GM23338 (cell line): Measurements from ENCODE around the gene DCDC2. TPM values are rescaled to one million over a fixed set of nuclear protein-coding genes. Genes with fewer than 3 reads are reported as not detected.

Experiments
- ATAC-seq: fragments of 200-7000 bp; cut with Tn5 transposase; 3 replicates; pipeline ENCODE4 v1.9.1; 2020
- DNase-seq: peaks from one replicate; pipeline ENCODE4 v3.0.0-alpha.2; 2015; ENCODE audit warnings: low spot score
- H2AFZ ChIP-seq: fragments of 200-600 bp; sonication (generic); 2 replicates; pipeline ENCODE4 v1.8.0; 2016; ENCODE audit warnings: antibody characterized with exemption, mild to moderate bottlenecking, moderate library complexity
- H3F3A ChIP-seq: fragments of 200-600 bp; sonication (generic); replicated peaks from 2 replicates; pipeline ENCODE4 v1.8.0; 2017; ENCODE audit warnings: antibody characterized with exemption, mixed run types, low read depth
- H3K27ac ChIP-seq: fragments of 200-600 bp; sonication (generic); 2 replicates; pipeline ENCODE4 v1.6.1; 2016; ENCODE audit warnings: low read depth
- H3K27me3 ChIP-seq: fragments of 200-600 bp; sonication (generic); 2 replicates; pipeline ENCODE4 v1.8.0; 2016; ENCODE audit warnings: mild to moderate bottlenecking, mixed run types, moderate library complexity; ENCODE audit not compliant: insufficient read depth
- H3K36me3 ChIP-seq: fragments of 200-600 bp; sonication (generic); 2 replicates; pipeline ENCODE4 v1.8.0; 2016; ENCODE audit warnings: mild to moderate bottlenecking; ENCODE audit not compliant: insufficient read depth
- H3K4me1 ChIP-seq: fragments of 200-600 bp; sonication (generic); 2 replicates; pipeline ENCODE4 v1.8.0; 2016; ENCODE audit warnings: mild to moderate bottlenecking, moderate library complexity; ENCODE audit not compliant: insufficient read depth
- H3K4me2 ChIP-seq: fragments of 200-600 bp; sonication (generic); 2 replicates; pipeline ENCODE4 v1.7.1; 2017; ENCODE audit warnings: mixed run types
- H3K4me3 ChIP-seq: fragments of 200-600 bp; sonication (generic); 2 replicates; pipeline ENCODE4 v1.6.1; 2016; ENCODE audit warnings: mixed run types
- H3K79me2 ChIP-seq: fragments of 200-600 bp; sonication (generic); replicated peaks from 2 replicates; pipeline ENCODE4 v1.8.0; 2017; ENCODE audit warnings: mild to moderate bottlenecking; ENCODE audit not compliant: insufficient read depth
- H3K9me2 ChIP-seq: fragments of 200-600 bp; sonication (generic); 2 replicates; pipeline ENCODE4 v1.8.0; 2017; ENCODE audit not compliant: insufficient read depth
- H4K20me1 ChIP-seq: fragments of 200-600 bp; sonication (generic); replicated peaks from 2 replicates; pipeline ENCODE4 v1.8.0; 2017; ENCODE audit warnings: mild to moderate bottlenecking; ENCODE audit not compliant: insufficient read depth
- H3K27ac Mint-ChIP-seq: 2 replicates; pipeline ENCODE4 v1.8.0; 2020; ENCODE audit warnings: inconsistent platforms, mild to moderate bottlenecking, moderate library complexity, mixed read lengths
- H3K27me3 Mint-ChIP-seq: 3 replicates; pipeline ENCODE4 v1.8.0; 2022; ENCODE audit warnings: low read depth, mild to moderate bottlenecking, moderate library complexity, mixed read lengths, inconsistent platforms; ENCODE audit not compliant: insufficient read depth, poor library complexity
- H3K36me3 Mint-ChIP-seq: 3 replicates; pipeline ENCODE4 v1.8.0; 2021; ENCODE audit warnings: low read depth, mild to moderate bottlenecking, inconsistent platforms, moderate library complexity, mixed read lengths
- H3K4me1 Mint-ChIP-seq: 3 replicates; pipeline ENCODE4 v1.8.0; 2020; ENCODE audit warnings: mild to moderate bottlenecking, inconsistent platforms, mixed read lengths
- H3K4me3 Mint-ChIP-seq: 3 replicates; pipeline ENCODE4 v1.8.0; 2021; ENCODE audit warnings: moderate library complexity, mild to moderate bottlenecking, inconsistent platforms, mixed read lengths
- H3K9me3 Mint-ChIP-seq: 3 replicates; pipeline ENCODE4 v1.8.0; 2020; ENCODE audit warnings: moderate library complexity, mild to moderate bottlenecking, inconsistent platforms, mixed read lengths
- CREB1 ChIP-seq: fragments of 250-450 bp; sonication (Bioruptor Pico); IDR thresholded peaks from 2 replicates; pipeline ENCODE4 v1.5.0; 2020; ENCODE audit warnings: low read depth, mild to moderate bottlenecking, moderate library complexity
- JUNB ChIP-seq: IDR thresholded peaks from one replicate; pipeline ENCODE4 v1.6.1; 2016; ENCODE audit warnings: antibody characterized with exemption; ENCODE audit not compliant: unreplicated experiment
- NANOG ChIP-seq: IDR thresholded peaks from 2 replicates; pipeline ENCODE4 v1.6.1; 2016; ENCODE audit warnings: antibody characterized with exemption, borderline replicate concordance
- POLR2AphosphoS5 ChIP-seq: IDR thresholded peaks from 2 replicates; pipeline ENCODE4 v1.6.1; 2016; ENCODE audit warnings: antibody characterized with exemption, low read depth
- STAT1 ChIP-seq: IDR thresholded peaks from one replicate; pipeline ENCODE4 v1.6.1; 2016; ENCODE audit warnings: antibody characterized with exemption; ENCODE audit not compliant: unreplicated experiment
- polyA plus RNA-seq: library from polyadenylated mRNA; unstranded; fragments of >200 nt; fragmentation: Nextera tagmentation; extraction: Ambion mirVana; gene quantifications from 2 replicates; pipeline ENCODE4 v1.2.1, GENCODE V29; 2016
- total RNA-seq: library from RNA; depleted of rRNA; stranded (reverse); fragments of >200 nt; shearing (Covaris generic); gene quantifications from 2 replicates; pipeline ENCODE4 v1.2.3, GENCODE V29; 2014
- TF ChIP-seq, protein P1 (sequence below): IDR thresholded peaks from 2 replicates; pipeline ENCODE4 v1.6.1; 2016; ENCODE audit warnings: antibody characterized with exemption
- TF ChIP-seq, protein P2 (sequence below): fragments of 250-450 bp; sonication (Bioruptor Pico); IDR thresholded peaks from 2 replicates; pipeline ENCODE4 v1.5.0; 2020; ENCODE audit warnings: mild to moderate bottlenecking, moderate library complexity
- TF ChIP-seq, protein P3 (sequence below): IDR thresholded peaks from one replicate; pipeline ENCODE4 v1.6.1; 2018; ENCODE audit warnings: antibody characterized with exemption; ENCODE audit not compliant: unreplicated experiment

Gene DCDC2
- total and polyA plus RNA-seq, 2 experiments from 2014 or later, result 0.59 to 0.79 TPM

DNA sequence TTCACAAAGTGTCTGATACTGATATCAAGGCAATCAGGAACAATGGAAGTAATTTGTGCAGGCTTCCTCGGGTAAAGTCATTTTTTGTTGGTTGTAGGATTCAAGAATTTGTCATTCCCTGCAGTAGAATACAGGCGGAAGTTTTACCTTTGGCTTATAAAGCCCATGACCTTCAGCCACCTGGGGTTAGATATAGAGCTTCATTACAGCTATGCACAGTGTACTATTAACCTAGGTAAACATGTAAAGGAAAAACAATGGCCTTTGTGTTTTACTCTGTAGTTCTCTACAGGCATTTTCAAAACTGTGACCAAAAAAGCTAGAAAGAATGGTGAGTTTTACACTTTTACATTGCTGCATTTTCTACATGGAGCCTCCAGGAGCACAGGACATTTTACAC is 116.9 kb downstream of the DCDC2 start (continued):
- TF ChIP-seq, protein P1, sequence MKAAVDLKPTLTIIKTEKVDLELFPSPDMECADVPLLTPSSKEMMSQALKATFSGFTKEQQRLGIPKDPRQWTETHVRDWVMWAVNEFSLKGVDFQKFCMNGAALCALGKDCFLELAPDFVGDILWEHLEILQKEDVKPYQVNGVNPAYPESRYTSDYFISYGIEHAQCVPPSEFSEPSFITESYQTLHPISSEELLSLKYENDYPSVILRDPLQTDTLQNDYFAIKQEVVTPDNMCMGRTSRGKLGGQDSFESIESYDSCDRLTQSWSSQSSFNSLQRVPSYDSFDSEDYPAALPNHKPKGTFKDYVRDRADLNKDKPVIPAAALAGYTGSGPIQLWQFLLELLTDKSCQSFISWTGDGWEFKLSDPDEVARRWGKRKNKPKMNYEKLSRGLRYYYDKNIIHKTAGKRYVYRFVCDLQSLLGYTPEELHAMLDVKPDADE, result no peak

DNA sequence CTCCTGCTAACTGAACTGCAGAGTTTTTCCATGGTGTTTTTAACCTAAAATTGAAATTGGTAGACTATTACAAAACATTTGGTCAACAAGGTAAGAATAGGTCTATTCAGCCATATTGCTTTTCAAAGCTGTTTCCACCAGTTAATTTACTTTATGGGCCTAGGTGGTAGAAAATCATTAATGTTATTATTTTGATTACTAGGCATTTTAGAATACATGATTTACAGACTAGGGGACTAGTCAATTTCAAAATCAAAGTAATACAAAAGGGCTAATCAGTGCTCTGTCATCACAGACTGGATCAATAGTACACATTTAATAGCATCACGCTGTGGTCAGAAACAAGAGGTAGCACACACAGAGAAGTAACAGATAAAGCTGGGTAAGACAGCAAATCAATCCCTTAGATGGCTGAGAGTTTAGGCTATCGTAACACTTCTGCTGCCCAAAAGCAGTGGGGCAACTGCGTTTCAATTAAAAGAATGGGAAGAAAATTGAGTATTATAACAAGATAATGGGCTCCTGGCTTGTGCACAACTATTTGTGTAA is 117.4 kb downstream of the DCDC2 start:
- Histone ChIP-seq H3K36me3 (no peaks in the 10 kb centered on the region), H3K27ac (no peak overlapping the region), H3K4me3 (no peak overlapping the region), H2AFZ (no peak overlapping the region), H3K4me1 (0 out of 2 replicates have a peak, but pooled peaks cover 6% of the 10 kb centered on the region), H3K4me2 (no peak overlapping the region), H3K9me2 (no peaks in the 10 kb centered on the region), H3K79me2 (no peaks in the 10 kb centered on the region), H4K20me1 (no peaks in the 10 kb centered on the region), H3K27me3 (no peaks in the 10 kb centered on the region), H3F3A (no peaks in the 10 kb centered on the region)
- no peak overlapping the region for H3K27ac Mint-ChIP-seq
- no peak overlapping the region for H3K4me3 Mint-ChIP-seq
- ATAC-seq (no peak), DNase-seq (no peak)
- H3K4me1 Mint-ChIP-seq, result peaks cover under 1% of the 10 kb centered on the region; the same call in 2 of the 3 replicates
- H3K27me3 Mint-ChIP-seq, result peaks cover 16% of the 10 kb centered on the region
- TF ChIP-seq JUNB (no peak), CREB1 (no peak), STAT1 (no peak), NANOG (no peak), POLR2AphosphoS5 (no peak)
- TF ChIP-seq, protein P2, sequence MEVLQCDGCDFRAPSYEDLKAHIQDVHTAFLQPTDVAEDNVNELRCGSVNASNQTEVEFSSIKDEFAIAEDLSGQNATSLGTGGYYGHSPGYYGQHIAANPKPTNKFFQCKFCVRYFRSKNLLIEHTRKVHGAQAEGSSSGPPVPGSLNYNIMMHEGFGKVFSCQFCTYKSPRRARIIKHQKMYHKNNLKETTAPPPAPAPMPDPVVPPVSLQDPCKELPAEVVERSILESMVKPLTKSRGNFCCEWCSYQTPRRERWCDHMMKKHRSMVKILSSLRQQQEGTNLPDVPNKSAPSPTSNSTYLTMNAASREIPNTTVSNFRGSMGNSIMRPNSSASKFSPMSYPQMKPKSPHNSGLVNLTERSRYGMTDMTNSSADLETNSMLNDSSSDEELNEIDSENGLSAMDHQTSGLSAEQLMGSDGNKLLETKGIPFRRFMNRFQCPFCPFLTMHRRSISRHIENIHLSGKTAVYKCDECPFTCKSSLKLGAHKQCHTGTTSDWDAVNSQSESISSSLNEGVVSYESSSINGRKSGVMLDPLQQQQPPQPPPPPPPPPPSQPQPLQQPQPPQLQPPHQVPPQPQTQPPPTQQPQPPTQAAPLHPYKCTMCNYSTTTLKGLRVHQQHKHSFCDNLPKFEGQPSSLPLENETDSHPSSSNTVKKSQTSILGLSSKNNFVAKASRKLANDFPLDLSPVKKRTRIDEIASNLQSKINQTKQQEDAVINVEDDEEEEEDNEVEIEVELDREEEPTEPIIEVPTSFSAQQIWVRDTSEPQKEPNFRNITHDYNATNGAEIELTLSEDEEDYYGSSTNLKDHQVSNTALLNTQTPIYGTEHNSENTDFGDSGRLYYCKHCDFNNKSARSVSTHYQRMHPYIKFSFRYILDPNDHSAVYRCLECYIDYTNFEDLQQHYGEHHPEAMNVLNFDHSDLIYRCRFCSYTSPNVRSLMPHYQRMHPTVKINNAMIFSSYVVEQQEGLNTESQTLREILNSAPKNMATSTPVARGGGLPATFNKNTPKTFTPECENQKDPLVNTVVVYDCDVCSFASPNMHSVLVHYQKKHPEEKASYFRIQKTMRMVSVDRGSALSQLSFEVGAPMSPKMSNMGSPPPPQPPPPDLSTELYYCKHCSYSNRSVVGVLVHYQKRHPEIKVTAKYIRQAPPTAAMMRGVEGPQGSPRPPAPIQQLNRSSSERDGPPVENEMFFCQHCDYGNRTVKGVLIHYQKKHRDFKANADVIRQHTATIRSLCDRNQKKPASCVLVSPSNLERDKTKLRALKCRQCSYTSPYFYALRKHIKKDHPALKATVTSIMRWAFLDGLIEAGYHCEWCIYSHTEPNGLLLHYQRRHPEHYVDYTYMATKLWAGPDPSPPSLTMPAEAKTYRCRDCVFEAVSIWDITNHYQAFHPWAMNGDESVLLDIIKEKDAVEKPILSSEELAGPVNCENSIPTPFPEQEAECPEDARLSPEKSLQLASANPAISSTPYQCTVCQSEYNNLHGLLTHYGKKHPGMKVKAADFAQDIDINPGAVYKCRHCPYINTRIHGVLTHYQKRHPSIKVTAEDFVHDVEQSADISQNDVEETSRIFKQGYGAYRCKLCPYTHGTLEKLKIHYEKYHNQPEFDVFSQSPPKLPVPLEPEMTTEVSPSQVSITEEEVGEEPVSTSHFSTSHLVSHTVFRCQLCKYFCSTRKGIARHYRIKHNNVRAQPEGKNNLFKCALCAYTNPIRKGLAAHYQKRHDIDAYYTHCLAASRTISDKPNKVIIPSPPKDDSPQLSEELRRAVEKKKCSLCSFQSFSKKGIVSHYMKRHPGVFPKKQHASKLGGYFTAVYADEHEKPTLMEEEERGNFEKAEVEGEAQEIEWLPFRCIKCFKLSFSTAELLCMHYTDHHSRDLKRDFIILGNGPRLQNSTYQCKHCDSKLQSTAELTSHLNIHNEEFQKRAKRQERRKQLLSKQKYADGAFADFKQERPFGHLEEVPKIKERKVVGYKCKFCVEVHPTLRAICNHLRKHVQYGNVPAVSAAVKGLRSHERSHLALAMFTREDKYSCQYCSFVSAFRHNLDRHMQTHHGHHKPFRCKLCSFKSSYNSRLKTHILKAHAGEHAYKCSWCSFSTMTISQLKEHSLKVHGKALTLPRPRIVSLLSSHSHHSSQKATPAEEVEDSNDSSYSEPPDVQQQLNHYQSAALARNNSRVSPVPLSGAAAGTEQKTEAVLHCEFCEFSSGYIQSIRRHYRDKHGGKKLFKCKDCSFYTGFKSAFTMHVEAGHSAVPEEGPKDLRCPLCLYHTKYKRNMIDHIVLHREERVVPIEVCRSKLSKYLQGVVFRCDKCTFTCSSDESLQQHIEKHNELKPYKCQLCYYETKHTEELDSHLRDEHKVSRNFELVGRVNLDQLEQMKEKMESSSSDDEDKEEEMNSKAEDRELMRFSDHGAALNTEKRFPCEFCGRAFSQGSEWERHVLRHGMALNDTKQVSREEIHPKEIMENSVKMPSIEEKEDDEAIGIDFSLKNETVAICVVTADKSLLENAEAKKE, result no peak
- TF ChIP-seq, protein P1, result no peak
- TF ChIP-seq, protein P3, sequence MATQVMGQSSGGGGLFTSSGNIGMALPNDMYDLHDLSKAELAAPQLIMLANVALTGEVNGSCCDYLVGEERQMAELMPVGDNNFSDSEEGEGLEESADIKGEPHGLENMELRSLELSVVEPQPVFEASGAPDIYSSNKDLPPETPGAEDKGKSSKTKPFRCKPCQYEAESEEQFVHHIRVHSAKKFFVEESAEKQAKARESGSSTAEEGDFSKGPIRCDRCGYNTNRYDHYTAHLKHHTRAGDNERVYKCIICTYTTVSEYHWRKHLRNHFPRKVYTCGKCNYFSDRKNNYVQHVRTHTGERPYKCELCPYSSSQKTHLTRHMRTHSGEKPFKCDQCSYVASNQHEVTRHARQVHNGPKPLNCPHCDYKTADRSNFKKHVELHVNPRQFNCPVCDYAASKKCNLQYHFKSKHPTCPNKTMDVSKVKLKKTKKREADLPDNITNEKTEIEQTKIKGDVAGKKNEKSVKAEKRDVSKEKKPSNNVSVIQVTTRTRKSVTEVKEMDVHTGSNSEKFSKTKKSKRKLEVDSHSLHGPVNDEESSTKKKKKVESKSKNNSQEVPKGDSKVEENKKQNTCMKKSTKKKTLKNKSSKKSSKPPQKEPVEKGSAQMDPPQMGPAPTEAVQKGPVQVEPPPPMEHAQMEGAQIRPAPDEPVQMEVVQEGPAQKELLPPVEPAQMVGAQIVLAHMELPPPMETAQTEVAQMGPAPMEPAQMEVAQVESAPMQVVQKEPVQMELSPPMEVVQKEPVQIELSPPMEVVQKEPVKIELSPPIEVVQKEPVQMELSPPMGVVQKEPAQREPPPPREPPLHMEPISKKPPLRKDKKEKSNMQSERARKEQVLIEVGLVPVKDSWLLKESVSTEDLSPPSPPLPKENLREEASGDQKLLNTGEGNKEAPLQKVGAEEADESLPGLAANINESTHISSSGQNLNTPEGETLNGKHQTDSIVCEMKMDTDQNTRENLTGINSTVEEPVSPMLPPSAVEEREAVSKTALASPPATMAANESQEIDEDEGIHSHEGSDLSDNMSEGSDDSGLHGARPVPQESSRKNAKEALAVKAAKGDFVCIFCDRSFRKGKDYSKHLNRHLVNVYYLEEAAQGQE, result no peak
- peaks cover 31% of the 10 kb centered on the region for H3K9me3 Mint-ChIP-seq
- H3K36me3 Mint-ChIP-seq, result peaks cover 19% of the 10 kb centered on the region
